LHCN-M2 (cell line): ENCODE data around the gene AP1S2. TPM values are rescaled to one million over a fixed set of nuclear protein-coding genes. Genes with fewer than 3 reads are reported as not detected.
"Not testable (repeated sequence)": the region's sequence is repeated elsewhere in the genome, so short reads cannot be mapped to it uniquely, and the experiment has no call there.

ENCODE experiments used
- DNase-seq: peaks from one replicate; pipeline ENCODE4 v3.0.0-alpha.2; 2012; ENCODE audit warnings: low read depth
- polyA plus RNA-seq: library from polyadenylated mRNA; unstranded; fragments of >200 nt; gene quantifications from one replicate; pipeline ENCODE4 v1.2.1, GENCODE V29; 2012; ENCODE audit warnings: missing spikeins
- total RNA-seq: library from RNA; depleted of rRNA; stranded (reverse); fragments of >200 nt; gene quantifications from 2 replicates; pipeline ENCODE4 v1.2.3, GENCODE V29; 2014; rRNA removed

AP1S2 gene
- total RNA-seq: 54.5 and 95.6 TPM in 2 replicates
- polyA plus RNA-seq: 19.1 TPM

DNA sequence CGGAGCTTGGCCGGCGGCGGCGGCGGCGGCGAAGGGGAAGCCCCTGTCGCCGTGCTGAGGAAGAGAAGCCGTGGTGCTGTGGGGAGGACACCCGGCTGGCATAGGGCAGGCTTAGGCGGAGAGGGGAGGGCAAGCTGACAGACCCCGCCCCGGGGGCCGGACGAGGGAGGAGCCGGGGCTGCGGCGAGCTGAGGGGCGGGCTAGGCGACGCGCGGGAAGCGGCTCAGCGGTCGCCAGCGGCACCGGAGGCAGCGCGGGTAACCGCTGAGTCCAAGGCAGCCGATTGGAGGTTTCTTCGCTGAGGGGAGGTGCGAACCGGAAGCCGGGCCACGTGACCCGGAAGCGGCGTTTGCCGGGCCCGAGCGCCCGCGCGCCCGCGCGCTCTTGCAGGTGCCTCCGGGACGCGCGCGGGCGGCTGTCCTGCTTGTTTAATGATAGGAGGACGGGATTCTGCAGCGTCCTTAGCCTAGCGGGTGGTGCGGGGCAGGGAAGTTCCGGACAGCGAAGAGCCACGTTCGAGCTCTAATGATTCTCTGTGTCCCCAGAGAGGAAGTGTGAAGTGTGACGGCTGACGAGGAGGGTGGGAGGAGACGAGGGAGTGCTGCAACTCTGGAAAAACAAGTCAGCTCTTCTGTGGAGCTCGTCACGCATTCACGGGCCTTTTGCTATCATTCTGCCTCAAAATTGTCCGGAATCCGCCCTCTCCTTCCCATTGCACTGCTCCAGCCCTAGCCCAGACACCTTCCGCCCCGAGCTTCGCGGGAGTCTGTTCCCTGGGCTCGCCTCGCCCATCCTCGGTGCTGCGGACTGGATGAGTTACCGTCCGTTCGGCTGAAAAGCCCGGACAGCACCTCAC is at the start of gene AP1S2:
Gene AP1S2 (minus strand): TSS at position 102 of the 856 bp plus-strand sequence. CDS start 2,289 bp downstream, outside the sequence.
- DNase-seq: peak; percentile 85

DNA sequence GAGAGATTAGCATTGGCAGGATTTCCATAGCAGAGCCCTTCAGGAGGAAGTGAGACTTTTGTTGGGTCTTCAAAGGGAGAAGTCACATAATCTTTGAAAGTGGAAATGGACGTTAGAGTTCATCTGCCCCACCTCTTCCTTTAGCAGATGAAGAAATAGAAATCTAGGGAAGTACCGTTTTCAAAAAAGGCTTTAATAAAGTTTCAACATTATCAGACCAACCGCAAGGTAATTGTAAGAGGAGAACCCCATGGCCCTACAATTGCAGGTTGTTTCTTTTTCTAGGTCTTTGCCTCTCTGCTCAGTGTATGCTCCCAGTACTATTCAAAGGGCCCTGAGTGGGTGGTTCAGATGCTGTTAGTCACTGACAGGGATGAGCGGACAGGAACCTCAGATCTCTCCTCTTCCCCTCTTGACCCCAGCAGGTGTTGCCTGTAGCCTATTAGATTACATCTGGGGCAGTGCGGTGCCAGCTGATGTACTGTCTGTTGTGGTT is 48.6 kb upstream of the AP1S2 start:
- peak; percentile 44 for DNase-seq

GRCh38 chrX:15895334-15895733 is 40.7 kb upstream of the AP1S2 start:
- no peak for DNase-seq

- DNase-seq: no peak
These were observed 40.1 kb upstream of the AP1S2 start for GRCh38 chrX:15894724-15895123.

DNA sequence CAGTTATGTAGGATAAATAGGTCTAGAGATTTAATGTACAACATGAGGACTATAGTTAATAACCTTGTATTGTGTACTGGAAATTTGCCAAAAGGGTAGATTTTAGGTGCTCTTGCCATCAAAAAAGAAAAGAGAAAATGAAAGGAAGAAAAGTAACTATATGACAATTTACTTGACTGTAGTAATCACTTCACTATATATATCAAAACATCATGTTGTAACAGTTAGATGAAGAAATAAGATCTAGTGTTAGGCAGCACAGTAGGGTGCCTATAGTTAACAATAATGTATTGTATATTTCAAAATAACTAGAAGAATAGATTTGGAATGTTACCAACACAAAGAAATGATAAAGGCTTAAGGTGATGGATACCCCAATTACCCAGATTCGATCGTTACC is 35.9 kb upstream of the AP1S2 start:
- no peak for DNase-seq

DNA sequence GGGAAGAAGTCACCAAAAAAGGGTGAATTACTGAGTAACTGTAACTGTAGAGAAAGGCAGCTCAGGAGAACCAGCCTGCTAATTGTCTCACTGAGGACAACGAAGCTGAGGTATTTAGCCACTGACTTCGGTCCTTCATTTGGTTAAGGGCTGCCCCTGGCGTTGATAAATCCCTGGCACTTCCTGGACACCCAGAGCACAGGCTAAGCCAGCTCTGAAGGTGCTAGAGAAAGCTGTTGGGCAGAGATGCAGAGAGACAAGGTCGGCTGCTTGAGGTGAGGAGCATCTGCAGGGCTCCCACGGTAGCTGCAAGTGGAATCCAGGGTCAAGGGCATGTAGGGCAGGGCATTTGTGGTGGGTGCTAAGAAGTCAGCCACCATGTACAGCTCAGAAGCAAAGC is 33.4 kb upstream of the AP1S2 start:
- DNase-seq: no peak

GRCh38 chrX:15883540-15883863 is 28.9 kb upstream of the AP1S2 start:
- DNase-seq: no peak

- DNase-seq: peak; percentile 75
These were observed 28.3 kb upstream of the AP1S2 start for GRCh38 chrX:15882704-15883539.

DNA sequence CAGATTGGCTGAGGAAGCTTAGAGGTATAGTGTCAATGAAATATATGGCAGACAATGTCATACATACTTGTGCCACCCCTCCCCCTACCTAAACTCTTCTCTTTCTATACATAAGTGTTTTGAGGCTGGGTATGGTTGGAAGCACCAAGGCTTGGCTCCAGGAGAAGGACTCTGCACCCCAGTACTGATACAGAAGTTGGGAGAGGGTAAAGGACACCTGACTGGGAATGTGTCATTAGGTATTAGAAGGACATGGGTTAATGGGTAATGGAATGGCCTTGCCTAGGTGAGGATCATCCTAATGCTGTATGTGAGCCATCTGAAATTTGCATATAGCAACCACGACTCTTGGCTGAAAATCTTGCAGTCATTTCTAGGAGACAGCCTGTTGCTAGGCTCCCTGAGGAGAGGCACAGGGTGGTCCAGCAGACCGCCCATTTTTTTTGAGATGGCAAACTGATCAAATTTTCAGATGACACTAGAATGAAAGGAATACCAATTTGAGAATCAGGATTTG is 26.8 kb upstream of the AP1S2 start:
- no peak for DNase-seq

DNA sequence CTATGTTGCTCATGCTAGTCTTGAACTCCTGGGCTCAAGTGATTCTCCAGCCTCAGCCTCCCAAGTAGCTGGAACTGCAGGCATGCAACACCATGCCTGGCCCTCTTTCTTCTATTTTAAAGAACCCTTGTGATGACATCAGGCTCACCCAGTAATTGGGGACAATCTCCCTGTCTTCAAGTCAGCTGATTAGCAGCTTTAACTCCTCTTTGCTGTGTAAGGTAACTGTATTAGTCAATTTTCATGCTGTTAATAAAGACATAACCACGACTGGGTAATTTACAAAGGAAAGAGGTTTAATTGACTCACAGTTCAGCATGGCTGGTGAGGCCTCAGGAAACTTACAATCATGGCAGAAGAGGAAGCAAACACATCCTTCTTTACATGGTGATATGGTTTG is 23.3 kb upstream of the AP1S2 start:
- not testable (repeated sequence) for DNase-seq

DNA sequence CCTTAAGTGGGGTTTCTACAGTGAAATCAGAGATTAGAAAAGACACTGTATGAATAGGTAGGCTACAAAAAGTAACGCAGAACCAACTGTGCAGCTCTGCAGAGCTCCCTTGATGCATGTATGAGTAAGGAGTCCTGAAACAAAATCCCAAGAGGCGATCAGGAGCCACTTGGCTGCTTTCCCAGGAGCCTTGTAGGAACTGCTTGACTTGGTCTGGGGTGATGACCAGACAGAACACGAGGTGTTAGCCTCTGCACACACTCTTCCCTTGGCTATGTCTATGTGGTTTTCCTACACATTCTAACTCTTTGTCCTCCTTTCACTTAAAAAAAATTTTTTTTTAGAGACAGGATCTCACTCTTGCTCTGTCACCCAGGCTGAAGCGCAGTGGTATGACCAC is 22.8 kb upstream of the AP1S2 start:
- peak; percentile 80 for DNase-seq

DNA sequence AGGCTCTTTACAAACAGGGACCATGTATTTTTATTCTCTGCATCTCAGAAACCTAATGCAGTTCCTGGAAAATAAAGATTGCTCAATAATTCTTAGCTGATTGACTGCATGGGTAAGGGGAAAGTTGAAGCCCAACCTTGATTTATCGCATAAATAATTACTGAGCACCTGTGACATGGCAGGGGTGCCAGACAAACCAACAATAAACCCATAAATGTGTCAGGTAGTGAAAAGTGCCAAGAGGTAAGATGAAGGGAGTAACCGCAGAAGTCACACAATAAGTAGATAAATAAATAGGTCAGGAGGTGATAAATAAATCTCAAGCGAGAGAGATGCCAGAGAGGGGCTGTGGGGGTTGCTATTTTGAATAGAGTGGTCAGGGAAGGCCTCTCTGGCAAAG is 20.1 kb upstream of the AP1S2 start:
- DNase-seq: no peak

DNA sequence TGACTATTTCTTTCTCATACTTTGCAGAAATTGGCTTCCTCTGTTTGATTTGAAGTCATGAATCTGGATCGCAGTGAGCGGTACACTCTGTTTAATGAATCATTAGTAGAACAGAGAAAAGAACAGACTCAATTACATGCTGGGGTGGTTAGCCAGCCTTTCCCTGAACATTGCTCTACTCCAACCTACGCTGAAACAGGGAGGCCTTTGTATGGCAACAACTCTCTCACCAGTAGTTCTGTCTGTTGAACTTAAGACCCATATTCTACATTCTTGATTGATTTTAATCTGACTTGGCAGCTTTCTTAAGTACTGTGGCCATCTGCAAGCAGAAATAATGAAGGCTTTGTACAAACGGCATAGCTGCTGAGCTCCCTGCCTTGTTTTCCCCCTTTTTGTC is 19.0 kb upstream of the AP1S2 start:
- no peak for DNase-seq

DNA sequence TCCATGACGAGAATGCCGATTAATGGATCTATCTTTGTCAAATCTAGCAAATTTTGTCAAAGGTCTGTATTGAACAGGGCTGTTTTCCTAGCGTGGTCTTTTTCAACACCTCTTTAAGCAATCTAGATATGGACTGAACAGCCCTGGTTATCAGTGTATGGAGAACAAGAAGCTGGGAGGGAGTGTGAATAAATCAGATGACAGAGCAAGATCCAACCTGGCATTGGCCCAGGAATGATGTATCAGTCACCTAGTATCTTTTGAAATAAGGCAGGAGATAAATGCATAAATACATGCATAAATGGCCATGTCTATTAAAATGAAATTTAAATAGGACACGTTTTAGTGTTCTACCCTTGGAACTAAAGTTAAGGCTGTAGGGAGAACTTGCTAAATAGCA is 15.7 kb upstream of the AP1S2 start:
- no peak for DNase-seq

DNA sequence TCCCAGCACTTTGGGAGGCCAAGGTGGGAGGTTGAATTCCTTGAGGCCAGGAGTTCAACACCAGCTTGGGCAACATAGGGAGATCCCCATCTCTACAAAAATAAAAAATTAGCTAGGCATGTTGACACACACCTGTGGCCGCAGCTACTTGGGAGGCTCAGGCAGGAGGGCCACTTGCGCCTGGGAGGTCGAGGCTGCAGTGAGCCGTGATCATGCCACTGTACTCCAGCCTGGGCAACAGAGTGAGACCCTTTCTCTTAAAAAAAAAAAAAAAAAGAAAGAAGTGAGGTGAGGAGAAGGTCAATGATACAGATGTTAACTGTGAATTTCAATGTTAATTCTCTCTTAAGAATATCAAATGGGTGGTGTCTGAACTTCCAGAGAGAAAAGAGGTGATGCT is 15.1 kb upstream of the AP1S2 start:
- no peak for DNase-seq

DNA sequence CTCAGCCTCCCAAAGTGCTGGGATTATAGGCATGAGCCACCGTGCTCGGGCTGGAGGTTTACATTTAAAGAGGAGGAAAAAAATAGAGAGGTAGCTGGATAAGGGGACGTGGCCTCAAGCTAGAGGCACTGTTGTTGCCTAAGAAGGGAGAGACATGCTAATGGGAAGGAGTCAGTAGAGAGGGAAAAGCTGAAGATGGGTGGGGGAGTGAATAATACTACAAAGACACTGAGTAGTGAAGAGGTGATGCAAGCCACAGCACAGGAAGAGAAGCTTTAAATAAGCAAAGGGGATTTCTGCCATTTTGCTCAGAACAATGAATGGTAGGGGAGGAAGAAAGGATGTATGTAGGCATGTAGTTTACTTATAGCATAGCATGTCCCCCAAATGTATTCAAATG is 11.5 kb upstream of the AP1S2 start:
- DNase-seq: no peak

- DNase-seq: peak; percentile 8
These were observed 10.0 kb upstream of the AP1S2 start for GRCh38 chrX:15864629-15865028.

- no peak for DNase-seq
These were observed 9.4 kb upstream of the AP1S2 start for GRCh38 chrX:15864023-15864422.

DNA sequence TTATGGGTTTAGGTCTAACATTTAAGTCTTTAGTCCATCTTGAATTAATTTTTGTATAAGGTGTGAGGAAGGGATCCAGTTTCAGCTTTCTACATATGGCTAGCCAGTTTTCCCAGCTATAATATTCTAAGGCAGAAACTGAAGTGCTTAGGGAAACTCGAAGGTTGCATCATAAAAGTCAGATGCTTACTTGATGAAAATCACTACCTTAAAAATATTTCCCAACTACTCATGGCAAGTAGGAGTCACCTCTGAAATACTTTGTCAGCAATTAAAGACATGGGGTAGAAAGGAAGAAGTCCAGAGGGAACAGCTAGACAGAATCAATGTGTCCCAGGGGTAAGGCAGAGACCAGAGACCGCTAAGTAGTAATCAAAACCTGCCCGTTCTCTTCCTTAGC is 6.3 kb upstream of the AP1S2 start:
- DNase-seq: no peak

- no peak for DNase-seq
These were observed 3.4 kb upstream of the AP1S2 start for GRCh38 chrX:15858051-15858450.

DNA sequence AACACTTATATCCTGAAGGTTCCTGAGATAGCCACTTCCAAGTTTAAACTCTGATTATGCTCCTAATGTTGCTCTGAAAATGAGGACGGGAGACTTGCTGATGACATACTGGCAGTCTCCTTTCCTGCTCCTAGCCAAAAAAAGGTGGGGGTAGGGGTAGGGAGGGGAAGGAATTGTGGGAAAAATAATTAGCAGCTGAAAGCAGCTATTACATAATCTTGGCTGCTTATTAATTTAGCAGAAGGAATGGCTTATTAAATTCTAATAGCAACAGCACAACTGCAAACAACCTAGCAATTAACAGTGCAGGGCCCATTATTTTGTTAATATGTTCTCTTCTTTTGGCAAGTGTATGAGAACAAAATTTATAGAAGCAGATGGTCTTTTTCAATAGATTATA is 2.0 kb upstream of the AP1S2 start:
- no peak for DNase-seq

DNA sequence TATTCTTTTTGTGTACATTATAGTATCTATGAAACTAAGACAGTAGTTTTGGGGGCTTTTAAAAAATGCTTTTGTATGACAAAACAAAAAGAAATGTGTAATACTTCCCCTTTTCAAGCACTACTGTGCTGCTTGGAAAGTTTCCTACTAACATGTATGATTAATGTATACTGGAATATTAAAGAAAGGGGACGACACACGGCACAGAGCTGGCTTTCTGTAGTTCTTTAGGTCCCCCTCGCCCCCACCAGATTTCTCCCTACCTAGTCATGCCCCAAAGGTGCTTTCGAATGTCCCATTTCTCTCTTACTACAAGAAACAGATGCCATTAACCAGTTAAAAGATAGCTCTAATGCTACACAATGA is 1.6 kb upstream of the AP1S2 start:
- DNase-seq: no peak
